ENCODE data around the gene DRD3. TPM values are rescaled to one million over a fixed set of nuclear protein-coding genes. Genes with fewer than 3 reads are reported as not detected.

Gene DRD3
- total RNA-seq (2014; rRNA removed; shearing (Covaris generic)): not detected in 2 replicates
- polyA plus RNA-seq (2014; cell fraction: nucleus; rRNA removed): not detected in 2 replicates

- peak; percentile 20 for DNase-seq (ENCODE audit: extremely low read depth, low read depth)
Observed at GRCh38 chr3:114178770-114179368, at the start of gene DRD3. DRD3 (minus strand) TSS chr3:114179052; CDS start chr3:114171992, 7,060 bp downstream.

GRCh38 chr3:114227076-114227475 lies 48.2 kb upstream of the DRD3 start:
- no peak for DNase-seq (ENCODE audit: extremely low read depth, low read depth)

GRCh38 chr3:114226313-114226712 lies 47.5 kb upstream of the DRD3 start:
- DNase-seq (ENCODE audit: extremely low read depth, low read depth): no peak

GRCh38 chr3:114223143-114223542 lies 44.3 kb upstream of the DRD3 start:
- no peak for DNase-seq (ENCODE audit: extremely low read depth, low read depth)

GRCh38 chr3:114221881-114222264 lies 43.0 kb upstream of the DRD3 start:
- DNase-seq (ENCODE audit: extremely low read depth, low read depth): no peak

- DNase-seq (ENCODE audit: extremely low read depth, low read depth): no peak
Observed at GRCh38 chr3:114221165-114221880, 42.5 kb upstream of the DRD3 start.

GRCh38 chr3:114219741-114220140 lies 40.9 kb upstream of the DRD3 start:
- DNase-seq (ENCODE audit: extremely low read depth, low read depth): no peak

- no peak for DNase-seq (ENCODE audit: extremely low read depth, low read depth)
Observed at GRCh38 chr3:114218578-114219185, 39.8 kb upstream of the DRD3 start.

- no peak for DNase-seq (ENCODE audit: extremely low read depth, low read depth)
Observed at GRCh38 chr3:114218006-114218405, 39.2 kb upstream of the DRD3 start.

- no peak for DNase-seq (ENCODE audit: extremely low read depth, low read depth)
Observed at GRCh38 chr3:114217266-114217665, 38.4 kb upstream of the DRD3 start.

- no peak for DNase-seq (ENCODE audit: extremely low read depth, low read depth)
Observed at GRCh38 chr3:114216186-114216970, 37.5 kb upstream of the DRD3 start.

GRCh38 chr3:114214542-114215341 lies 35.9 kb upstream of the DRD3 start:
- no peak for DNase-seq (ENCODE audit: extremely low read depth, low read depth)

- peak; percentile 1 for DNase-seq (ENCODE audit: extremely low read depth, low read depth)
Observed at GRCh38 chr3:114213627-114214541, 35.0 kb upstream of the DRD3 start.

GRCh38 chr3:114213292-114213626 lies 34.4 kb upstream of the DRD3 start:
- DNase-seq (ENCODE audit: extremely low read depth, low read depth): no peak

GRCh38 chr3:114212646-114213045 lies 33.8 kb upstream of the DRD3 start:
- DNase-seq (ENCODE audit: extremely low read depth, low read depth): no peak

- no peak for DNase-seq (ENCODE audit: extremely low read depth, low read depth)
Observed at GRCh38 chr3:114207768-114208167, 28.9 kb upstream of the DRD3 start.

- DNase-seq (ENCODE audit: extremely low read depth, low read depth): no peak
Observed at GRCh38 chr3:114206342-114206741, 27.5 kb upstream of the DRD3 start.

GRCh38 chr3:114205541-114205940 lies 26.7 kb upstream of the DRD3 start:
- DNase-seq (ENCODE audit: extremely low read depth, low read depth): no peak

- no peak for DNase-seq (ENCODE audit: extremely low read depth, low read depth)
Observed at GRCh38 chr3:114194750-114195149, 15.9 kb upstream of the DRD3 start.
